BJ (cell line): Measurements from ENCODE around the gene UGT2B7. TPM values are rescaled to one million over a fixed set of nuclear protein-coding genes. Genes with fewer than 3 reads are reported as not detected.

Experiments used
- CTCF ChIA-PET: fragments of 350-600 bp; formaldehyde crosslinking; extraction: SDS; loops from one replicate; lab custom pipeline; 2021; ENCODE audit warnings: antibody characterized with exemption, inconsistent platforms; lab: Yijun Ruan, JAX
- POLR2A ChIA-PET: fragments of 300-600 bp; sonication (Branson Sonifier 250); formaldehyde crosslinking; extraction: SDS; loops from one replicate; lab custom pipeline; 2021; ENCODE audit warnings: antibody characterized with exemption; lab: Charles Lee
- DNase-seq: peaks from one replicate; pipeline ENCODE4 v3.0.0-alpha.2; 2011; ENCODE audit warnings: low read depth
- H3K27me3 ChIP-seq: 2 replicates; pipeline ENCODE4 v1.6.0; 2011; ENCODE audit warnings: low read length; ENCODE audit not compliant: control insufficient read depth, insufficient read depth
- H3K36me3 ChIP-seq: 2 replicates; pipeline ENCODE4 v1.5.1; 2011; ENCODE audit warnings: low read length; ENCODE audit not compliant: control insufficient read depth, insufficient read depth
- H3K4me3 ChIP-seq: 2 replicates; pipeline ENCODE4 v1.5.1; 2011; ENCODE audit warnings: low read depth, mild to moderate bottlenecking, control low read depth, low read length
- polyA plus RNA-seq: library from polyadenylated mRNA; depleted of rRNA; stranded (reverse); fragments of >200 nt; gene quantifications from 2 replicates; pipeline ENCODE4 v1.2.3, GENCODE V29; 2011
- TF ChIP-seq, protein P1 (sequence below): IDR thresholded peaks from 2 replicates; pipeline ENCODE4 v1.5.1; 2011; ENCODE audit warnings: low read depth, mild to moderate bottlenecking, control low read depth, inconsistent platforms, low read length, moderate library complexity; ENCODE audit not compliant: insufficient read depth

The UGT2B7 gene
- polyA plus RNA-seq, 1 experiment: not detected

DNA sequence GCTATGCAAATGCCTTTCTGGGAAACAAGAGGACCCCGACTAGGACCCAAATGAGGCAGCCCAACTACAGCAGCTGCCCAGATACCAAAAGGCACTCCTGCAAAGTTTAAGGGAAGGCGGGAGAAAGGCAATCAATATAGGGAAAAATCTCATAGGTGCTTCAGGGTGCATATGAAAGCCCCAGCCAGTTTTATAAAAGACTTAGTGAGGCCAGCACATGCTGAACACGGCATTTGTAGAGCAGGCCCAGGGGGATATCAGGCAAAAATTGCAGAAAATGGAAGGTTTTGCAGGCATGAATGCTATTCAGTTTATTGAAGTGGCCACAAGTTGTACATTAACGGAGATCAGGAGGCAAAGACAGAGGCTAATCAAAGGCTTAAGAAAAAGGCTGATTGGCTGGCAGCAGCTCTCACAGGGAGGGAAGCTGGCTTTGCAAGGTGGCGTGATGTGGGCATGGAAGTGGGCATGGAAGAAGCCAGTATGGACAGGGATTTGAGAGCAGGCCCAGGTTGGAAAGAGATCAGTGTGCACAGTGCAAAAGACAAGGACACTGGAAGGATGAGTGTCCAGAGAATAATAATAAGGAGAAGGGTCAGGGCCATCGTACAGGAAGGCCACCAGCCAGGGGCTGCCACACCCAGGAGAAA, 37.7 kb upstream of the UGT2B7 start:
- H3K36me3 ChIP-seq: no peaks in the 10 kb centered on the region
- no peaks in the 10 kb centered on the region for H3K27me3 ChIP-seq
- DNase-seq: no peak
- POLR2A ChIA-PET: no interaction called here
- CTCF ChIA-PET: no interaction called here
- no peak overlapping the region for H3K4me3 ChIP-seq
- TF ChIP-seq, protein P1, sequence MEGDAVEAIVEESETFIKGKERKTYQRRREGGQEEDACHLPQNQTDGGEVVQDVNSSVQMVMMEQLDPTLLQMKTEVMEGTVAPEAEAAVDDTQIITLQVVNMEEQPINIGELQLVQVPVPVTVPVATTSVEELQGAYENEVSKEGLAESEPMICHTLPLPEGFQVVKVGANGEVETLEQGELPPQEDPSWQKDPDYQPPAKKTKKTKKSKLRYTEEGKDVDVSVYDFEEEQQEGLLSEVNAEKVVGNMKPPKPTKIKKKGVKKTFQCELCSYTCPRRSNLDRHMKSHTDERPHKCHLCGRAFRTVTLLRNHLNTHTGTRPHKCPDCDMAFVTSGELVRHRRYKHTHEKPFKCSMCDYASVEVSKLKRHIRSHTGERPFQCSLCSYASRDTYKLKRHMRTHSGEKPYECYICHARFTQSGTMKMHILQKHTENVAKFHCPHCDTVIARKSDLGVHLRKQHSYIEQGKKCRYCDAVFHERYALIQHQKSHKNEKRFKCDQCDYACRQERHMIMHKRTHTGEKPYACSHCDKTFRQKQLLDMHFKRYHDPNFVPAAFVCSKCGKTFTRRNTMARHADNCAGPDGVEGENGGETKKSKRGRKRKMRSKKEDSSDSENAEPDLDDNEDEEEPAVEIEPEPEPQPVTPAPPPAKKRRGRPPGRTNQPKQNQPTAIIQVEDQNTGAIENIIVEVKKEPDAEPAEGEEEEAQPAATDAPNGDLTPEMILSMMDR: no peak

DNA sequence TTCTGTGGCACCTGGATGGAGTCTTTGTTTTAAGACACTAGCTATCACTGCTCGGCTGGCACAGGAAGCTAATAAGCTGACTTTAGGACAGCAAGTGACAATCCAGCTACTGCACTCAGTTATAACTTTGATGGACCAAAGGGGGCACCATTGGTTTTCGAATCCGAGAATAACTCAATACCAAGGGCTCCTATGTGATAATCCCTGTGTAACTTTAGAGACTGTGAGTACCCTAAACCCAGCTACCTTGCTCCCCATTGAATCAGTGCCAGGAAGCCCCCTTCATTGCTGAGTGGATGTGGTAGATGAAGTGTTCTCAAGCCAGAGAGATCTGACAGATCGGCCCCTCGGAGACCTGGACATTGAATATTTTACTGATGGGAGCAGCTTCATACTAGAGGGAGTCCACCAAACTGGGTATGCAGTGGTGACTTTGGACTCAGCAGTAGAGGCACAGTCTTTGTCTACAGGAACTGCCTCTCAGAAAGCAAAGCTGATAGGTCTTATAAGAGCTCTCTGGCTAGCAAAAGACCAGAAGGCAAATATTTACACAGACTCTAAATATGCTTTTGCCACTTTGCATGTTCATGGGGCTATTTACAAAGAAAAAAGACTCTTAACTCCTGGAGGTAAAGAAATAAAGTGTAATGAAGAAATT, 35.5 kb upstream of the UGT2B7 start:
- Histone ChIP-seq H3K4me3 (no peak overlapping the region), H3K27me3 (no peaks in the 10 kb centered on the region), H3K36me3 (no peaks in the 10 kb centered on the region)
- POLR2A ChIA-PET: no interaction called here
- CTCF ChIA-PET: no interaction called here
- DNase-seq: no peak
- TF ChIP-seq, protein P1: no peak

DNA sequence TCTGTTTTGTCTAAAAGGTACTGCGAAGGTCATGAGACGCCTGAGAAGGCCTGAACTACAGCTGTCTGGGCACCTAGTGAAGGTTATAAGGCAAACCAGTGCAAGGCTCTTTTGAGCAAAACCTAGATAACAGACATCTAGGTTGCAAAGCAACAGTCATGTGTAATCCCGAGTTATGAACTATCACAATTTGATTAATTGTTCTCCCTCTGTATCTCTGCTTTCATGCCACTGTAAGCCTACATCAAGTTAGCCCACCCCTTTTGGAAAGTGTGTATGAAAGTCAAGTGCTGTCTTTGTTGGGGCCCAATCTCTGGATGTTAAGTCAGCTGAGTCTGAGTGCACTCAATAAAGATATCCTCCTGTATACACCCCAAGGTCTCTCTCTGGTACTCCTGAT, 31.9 kb upstream of the UGT2B7 start:
- ChIA-PET POLR2A (no interaction called here), CTCF (no interaction called here)
- TF ChIP-seq, protein P1: no peak
- no peak for DNase-seq
- Histone ChIP-seq H3K4me3 (no peak overlapping the region), H3K27me3 (no peaks in the 10 kb centered on the region), H3K36me3 (no peaks in the 10 kb centered on the region)

- CTCF ChIA-PET: no interaction called here
- no peak overlapping the region for H3K4me3 ChIP-seq
- no peaks in the 10 kb centered on the region for H3K36me3 ChIP-seq
- DNase-seq: no peak
- TF ChIP-seq, protein P1: no peak
- H3K27me3 ChIP-seq: no peaks in the 10 kb centered on the region
- POLR2A ChIA-PET: no interaction called here
Measured at GRCh38 chr4:69066945-69067344, 29.3 kb upstream of the UGT2B7 start.

GRCh38 chr4:69069085-69069484, 27.2 kb upstream of the UGT2B7 start:
- POLR2A ChIA-PET: no interaction called here
- TF ChIP-seq, protein P1: no peak
- no peaks in the 10 kb centered on the region for H3K27me3 ChIP-seq
- H3K4me3 ChIP-seq: no peak overlapping the region
- no peak for DNase-seq
- H3K36me3 ChIP-seq: no peaks in the 10 kb centered on the region
- CTCF ChIA-PET: no interaction called here
